ENCODE measurements around the gene PLPP6.

- TF ChIP-seq CTCF (IDR thresholded peaks at IDR 0.05) (no peak), POLR2AphosphoS5 (IDR thresholded peaks at IDR 0.05; ENCODE audit: low read depth, low read length) (no peak)
Measured at GRCh38 chr9:4618700-4619099, 43.4 kb upstream of the PLPP6 start.
